HG02852 (cell line): ENCODE measurements around the gene ABLIM1.

Experiments used
- ATAC-seq: cut with Tn5 transposase; IDR thresholded peaks from one replicate; pipeline ENCODE4 v1.9.1; 2021; ENCODE audit warnings: mild to moderate bottlenecking, moderate library complexity; ENCODE audit not compliant: unreplicated experiment

The ABLIM1 gene

DNA sequence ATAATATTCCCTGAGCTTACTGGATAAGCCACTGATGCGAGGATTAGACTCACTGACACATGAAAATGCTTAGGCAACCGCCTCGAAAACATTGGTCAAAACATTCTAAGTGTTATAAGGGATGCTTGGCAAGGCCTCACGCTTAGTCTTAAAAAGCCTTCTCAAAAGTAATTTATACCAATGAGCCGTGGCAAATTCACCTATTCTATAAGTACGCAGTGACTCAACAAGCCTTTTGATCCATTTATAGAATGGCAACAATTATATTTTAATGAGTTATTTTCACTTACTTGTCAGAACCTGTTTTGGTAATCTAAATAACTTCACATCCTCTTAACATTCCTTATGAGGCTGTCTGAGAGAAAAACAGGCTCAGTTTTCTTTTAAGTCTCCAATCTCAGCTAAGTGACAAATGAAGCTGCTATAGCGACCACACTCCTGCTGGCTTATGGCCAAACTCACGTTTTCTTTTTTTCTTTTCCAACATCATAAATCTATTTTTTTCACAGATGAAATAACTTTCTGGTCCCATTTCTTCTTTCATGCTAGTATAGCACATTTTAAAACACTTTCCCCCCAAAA lies 132.6 kb downstream of the ABLIM1 start:
- no peak for ATAC-seq

- no peak for ATAC-seq
These were observed 134.2 kb downstream of the ABLIM1 start for GRCh38 chr10:114523876-114524275.

GRCh38 chr10:114521255-114521654 lies 136.8 kb downstream of the ABLIM1 start:
- no peak for ATAC-seq

DNA sequence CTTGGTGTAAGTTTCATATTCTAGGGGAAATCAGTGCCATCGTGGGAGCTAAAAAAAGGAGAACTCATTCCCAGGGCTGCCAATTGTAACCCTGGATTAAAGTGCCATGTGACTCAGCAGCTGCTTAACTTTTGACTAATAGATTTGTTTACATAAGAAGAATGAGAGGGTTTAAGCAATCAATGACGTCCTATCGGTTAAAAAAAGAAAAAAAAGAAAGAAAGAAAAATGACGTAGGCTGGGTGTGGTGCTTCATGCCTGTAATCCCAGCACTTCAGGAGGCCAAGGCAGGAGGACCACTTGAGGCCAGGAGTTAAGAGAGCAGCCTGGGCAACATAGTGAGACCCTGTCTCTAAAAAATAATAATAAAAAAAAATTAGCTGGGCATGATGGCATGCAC lies 137.6 kb downstream of the ABLIM1 start:
- no peak for ATAC-seq

GRCh38 chr10:114519756-114520293 lies 138.2 kb downstream of the ABLIM1 start:
- no peak for ATAC-seq

DNA sequence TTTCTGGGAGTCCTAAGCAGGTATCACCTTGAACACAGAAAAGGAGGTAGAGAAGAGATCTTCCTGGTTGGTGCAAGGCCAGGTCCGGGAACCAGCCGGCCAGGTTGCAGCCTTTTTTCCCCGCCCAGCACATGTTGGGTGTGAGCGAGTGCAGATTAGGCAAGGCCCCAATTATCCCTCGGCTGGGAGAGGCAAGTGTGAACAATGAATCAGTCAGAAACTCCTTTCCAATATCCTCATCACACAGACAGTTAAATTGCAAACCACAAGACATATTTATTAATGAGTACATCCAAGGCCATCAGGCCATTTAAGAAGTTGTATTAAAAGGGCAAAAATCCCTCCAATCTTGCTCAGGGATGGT lies 138.8 kb downstream of the ABLIM1 start:
- ATAC-seq, result no peak

GRCh38 chr10:114518401-114519305 lies 139.4 kb downstream of the ABLIM1 start:
- no peak for ATAC-seq

GRCh38 chr10:114517368-114518250 lies 140.5 kb downstream of the ABLIM1 start:
- ATAC-seq, result no peak

DNA sequence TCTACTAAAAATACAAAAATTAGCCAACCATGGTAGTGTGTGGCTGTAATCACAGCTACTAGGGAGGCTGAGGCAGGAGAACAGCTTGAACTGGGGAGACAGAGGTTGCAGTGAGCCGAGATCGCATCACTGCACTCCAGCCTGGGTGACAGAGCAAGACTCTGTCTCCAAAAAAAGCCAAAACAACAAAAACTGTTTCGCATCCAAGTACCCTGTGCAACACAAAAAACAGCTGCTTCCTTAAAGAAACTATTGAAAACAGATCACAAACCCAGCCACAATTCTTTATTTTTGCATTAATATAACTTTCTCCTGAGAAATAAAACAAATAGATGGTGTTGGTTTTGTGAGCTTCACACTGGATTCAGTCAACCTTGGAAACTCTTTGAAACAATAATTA lies 141.7 kb downstream of the ABLIM1 start:
- no peak for ATAC-seq

DNA sequence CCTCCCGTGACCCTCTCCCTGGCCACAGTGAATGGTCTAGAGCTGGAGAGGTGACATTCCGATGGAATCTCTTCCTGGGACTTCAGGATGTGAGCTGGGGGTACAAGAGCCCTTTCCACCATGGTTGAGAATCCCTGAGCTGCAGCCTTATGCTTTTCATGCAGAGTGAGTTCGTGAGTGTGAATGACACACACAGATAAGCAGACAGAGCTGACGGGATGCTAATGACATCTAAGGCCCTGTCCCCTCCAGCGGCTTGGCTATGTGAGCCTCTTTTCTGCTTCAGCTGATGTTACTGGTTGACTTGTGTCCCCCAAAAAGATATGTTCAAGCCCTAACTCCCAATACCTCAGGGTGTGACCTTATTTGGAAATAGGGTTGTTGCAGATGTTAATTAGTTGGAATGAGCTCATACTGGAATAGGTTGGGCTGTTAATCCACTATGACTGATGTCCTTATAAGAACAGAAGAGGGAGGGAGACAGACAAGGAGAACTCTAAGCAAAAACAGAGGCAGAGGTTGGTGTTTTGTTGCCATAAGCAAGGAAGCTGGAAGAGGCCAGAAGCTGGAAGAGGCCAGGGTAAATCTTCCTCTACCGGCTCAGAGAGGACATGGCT lies 142.7 kb downstream of the ABLIM1 start:
- no peak for ATAC-seq

GRCh38 chr10:114513381-114513792 lies 144.7 kb downstream of the ABLIM1 start:
- ATAC-seq, result no peak

DNA sequence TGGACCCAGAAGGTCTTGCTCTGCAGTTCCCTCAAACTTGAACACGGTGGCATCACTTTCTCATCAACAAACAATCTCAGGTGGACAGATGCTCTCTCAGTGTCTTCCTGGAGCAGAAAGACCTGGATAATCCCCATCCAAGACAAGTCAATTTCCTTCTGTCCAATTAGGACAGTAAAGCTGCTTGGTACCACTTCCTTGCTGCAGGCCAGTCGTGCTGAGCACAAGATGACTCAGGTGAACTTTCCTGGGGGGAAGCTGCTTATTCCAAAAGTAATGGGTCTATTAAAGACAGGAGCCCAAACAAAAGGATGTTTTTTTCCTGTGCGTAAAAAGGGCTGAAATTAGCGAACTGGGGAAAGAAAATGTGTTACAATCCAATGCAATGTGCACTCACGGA lies 146.2 kb downstream of the ABLIM1 start:
- no peak for ATAC-seq

DNA sequence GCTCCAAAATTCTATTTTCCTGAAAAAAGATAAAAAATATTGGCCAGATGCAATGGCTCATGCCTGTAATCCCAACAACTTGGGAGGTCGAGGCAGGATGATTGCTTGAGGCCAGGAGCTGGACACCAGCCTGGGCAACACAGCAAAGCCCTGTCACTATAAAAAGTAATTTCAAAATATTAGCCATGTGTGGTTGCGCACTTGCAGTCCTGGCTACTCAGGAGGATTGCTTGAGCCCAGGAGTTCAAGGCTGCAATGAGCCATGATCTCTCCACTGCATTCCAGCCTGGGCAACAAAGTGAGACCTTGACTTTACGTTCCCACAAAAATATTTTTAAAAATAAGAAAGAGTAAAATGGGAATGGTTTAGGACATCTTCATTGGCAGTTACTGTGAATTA lies 149.7 kb downstream of the ABLIM1 start:
- ATAC-seq, result no peak

DNA sequence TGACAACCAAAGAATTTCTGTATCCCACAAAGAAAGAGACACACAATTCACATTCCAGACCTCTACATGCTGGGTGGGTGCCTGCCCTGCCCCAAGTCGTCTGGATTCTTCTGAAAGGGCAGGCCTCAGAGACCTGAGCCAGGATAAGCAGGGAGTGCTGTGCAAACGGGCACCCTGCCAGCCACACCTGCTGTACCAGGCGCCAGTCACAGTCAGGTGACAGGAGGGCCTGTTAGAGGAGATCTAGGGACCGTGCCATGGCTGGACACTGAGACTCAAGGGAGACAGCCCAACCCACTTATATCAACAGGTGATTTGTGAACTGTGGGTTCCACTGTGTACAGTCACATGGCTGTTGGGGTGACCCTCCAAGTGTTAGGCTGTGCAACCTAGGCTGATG lies 150.6 kb downstream of the ABLIM1 start:
- no peak for ATAC-seq

DNA sequence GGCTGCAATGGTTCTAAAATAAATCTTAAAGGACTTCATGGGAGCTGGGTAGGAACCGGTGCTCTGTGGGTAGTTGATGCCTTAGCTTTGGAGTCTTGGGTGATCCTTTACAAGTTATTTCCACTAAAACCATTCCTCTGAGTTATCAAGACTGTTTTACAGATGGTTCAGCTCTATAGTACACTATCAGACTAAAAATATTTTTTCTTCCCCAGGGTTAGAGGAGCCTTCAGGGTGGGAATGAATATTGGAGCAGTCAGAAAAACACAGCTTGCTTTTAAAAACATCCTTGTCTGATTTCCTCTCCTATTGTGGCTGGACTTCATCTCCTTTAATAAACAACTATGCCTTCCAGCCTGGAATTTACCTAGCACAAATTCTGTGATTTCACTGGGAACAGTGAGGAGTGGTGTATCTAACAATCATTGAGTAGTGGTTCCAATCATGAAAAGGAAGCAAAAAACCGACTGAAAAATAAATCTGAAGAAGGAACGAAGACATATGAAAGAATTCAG lies 151.1 kb downstream of the ABLIM1 start:
- no peak for ATAC-seq

GRCh38 chr10:114504769-114505579 lies 153.1 kb downstream of the ABLIM1 start:
- no peak for ATAC-seq

- no peak for ATAC-seq
These were observed 156.0 kb downstream of the ABLIM1 start for GRCh38 chr10:114502074-114502473.

DNA sequence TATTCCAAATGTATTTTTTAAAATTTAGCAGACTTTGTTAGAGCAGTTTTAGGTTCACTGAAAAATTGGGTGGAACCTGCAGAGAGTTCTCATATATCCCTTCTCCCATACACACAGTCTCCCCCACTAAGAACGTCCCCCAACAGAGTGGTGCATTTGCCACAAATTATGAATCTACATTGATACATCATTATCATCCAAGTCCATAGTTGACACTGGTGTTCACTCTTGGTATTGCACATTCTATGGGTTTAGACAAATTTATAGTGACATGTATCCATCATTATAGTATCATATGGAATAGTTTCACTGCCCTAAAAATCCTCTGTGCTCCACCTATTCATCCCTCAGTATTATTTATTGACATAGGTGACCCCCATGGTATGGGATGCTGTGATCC lies 156.4 kb downstream of the ABLIM1 start:
- ATAC-seq, result no peak

- no peak for ATAC-seq
These were observed 157.4 kb downstream of the ABLIM1 start for GRCh38 chr10:114500643-114501042.
